Esophagus mucosa (tissue), 1 donor: Measurements from ENCODE around the gene CENPU. TPM values are rescaled to one million over a fixed set of nuclear protein-coding genes. Genes with fewer than 3 reads are reported as not detected.
A peak's percentile ranks its signal among the peaks of the same experiment; 100 is the strongest.
"Not testable (repeated sequence)": the region's sequence is repeated elsewhere in the genome, so short reads cannot be mapped to it uniquely, and the experiment has no call there.

ENCODE experiments used
- ATAC-seq: fragments of 200-7000 bp; cut with Tn5 transposase; one replicate; pipeline ENCODE4 v1.9.1; 2020
- total RNA-seq: library from RNA; stranded (reverse); gene quantifications from one replicate; pipeline ENCODE4 v1.2.4, GENCODE V29; 2023
- donor health status: DM: yes; HTN: yes; CAD: no.

Gene CENPU
- total RNA-seq, 1 donor from 2014 or later, result 16.5 TPM

GRCh38 chr4:184750926-184751584 lies 17.2 kb upstream of the CENPU start:
- no peak for ATAC-seq

GRCh38 chr4:184748251-184748652 lies 14.4 kb upstream of the CENPU start:
- ATAC-seq, result peak; percentile 94

- peak; percentile 66 for ATAC-seq
Measured at GRCh38 chr4:184747034-184747830, 13.3 kb upstream of the CENPU start.

GRCh38 chr4:184745831-184746795 lies 12.2 kb upstream of the CENPU start:
- peak; percentile 59 for ATAC-seq

- no peak for ATAC-seq
Measured at GRCh38 chr4:184744236-184744635, 10.3 kb upstream of the CENPU start.

GRCh38 chr4:184743650-184744049 lies 9.8 kb upstream of the CENPU start:
- ATAC-seq, result no peak

- not testable (repeated sequence) for ATAC-seq
Measured at GRCh38 chr4:184741651-184742050, 7.8 kb upstream of the CENPU start.

- ATAC-seq, result peak; percentile 29
Measured at GRCh38 chr4:184740980-184741391, 7.1 kb upstream of the CENPU start.

- ATAC-seq, result not testable (repeated sequence)
Measured at GRCh38 chr4:184739575-184739974, 5.7 kb upstream of the CENPU start.

- no peak for ATAC-seq
Measured at GRCh38 chr4:184734758-184735157, 862 bp upstream of the CENPU start.

GRCh38 chr4:184732126-184732525 lies 1.8 kb downstream of the CENPU start:
- peak; percentile 77 for ATAC-seq

- ATAC-seq, result no peak
Measured at GRCh38 chr4:184731056-184731455, 2.8 kb downstream of the CENPU start.

- ATAC-seq, result no peak
Measured at GRCh38 chr4:184729946-184730345, 4.0 kb downstream of the CENPU start.

- ATAC-seq, result peak; percentile 39
Measured at GRCh38 chr4:184728858-184729257, 5.0 kb downstream of the CENPU start.

- ATAC-seq, result no peak
Measured at GRCh38 chr4:184727430-184727829, 6.5 kb downstream of the CENPU start.

GRCh38 chr4:184722798-184723197 lies 11.1 kb downstream of the CENPU start:
- ATAC-seq, result peak; percentile 66

- ATAC-seq, result no peak
Measured at GRCh38 chr4:184721254-184721653, 12.6 kb downstream of the CENPU start.

GRCh38 chr4:184719407-184719806 lies 14.5 kb downstream of the CENPU start:
- ATAC-seq, result no peak

GRCh38 chr4:184715526-184715925 lies 18.4 kb downstream of the CENPU start:
- no peak for ATAC-seq

GRCh38 chr4:184713887-184714286 lies 20.0 kb downstream of the CENPU start:
- ATAC-seq, result no peak

- ATAC-seq, result no peak
Measured at GRCh38 chr4:184712322-184712721, 21.6 kb downstream of the CENPU start.

GRCh38 chr4:184706453-184706852 lies 27.4 kb downstream of the CENPU start:
- ATAC-seq, result no peak

GRCh38 chr4:184705692-184706091 lies 28.2 kb downstream of the CENPU start:
- ATAC-seq, result no peak
